HEK293T (cell line): ENCODE measurements around the gene PCSK2.

Source experiments
- CTCF ChIA-PET: fragments of 350-600 bp; formaldehyde crosslinking; extraction: SDS; loops from one replicate; lab custom pipeline; 2021; ENCODE audit warnings: antibody characterized with exemption, inconsistent platforms; lab: Yijun Ruan, JAX
- POLR2A ChIA-PET: fragments of 350-600 bp; formaldehyde crosslinking; extraction: SDS; loops from one replicate; lab custom pipeline; 2020; ENCODE audit warnings: antibody characterized with exemption, inconsistent platforms; lab: Yijun Ruan, JAX
- DNase-seq: peaks from one replicate; pipeline ENCODE4 v3.0.0; 2012; ENCODE audit warnings: mixed read lengths; ENCODE audit errors: extremely low spot score
- ARNT ChIP-seq: fragments of 450-650 bp; IDR thresholded peaks from 2 replicates; pipeline ENCODE4 v1.6.1; 2017; ENCODE audit warnings: mild to moderate bottlenecking
- BHLHE40 ChIP-seq: fragments of 450-650 bp; IDR thresholded peaks from 2 replicates; pipeline ENCODE4 v1.6.1; 2016; ENCODE audit warnings: mild to moderate bottlenecking, moderate library complexity, borderline replicate concordance
- CTBP1 ChIP-seq: fragments of 450-650 bp; IDR thresholded peaks from 2 replicates; pipeline ENCODE4 v1.6.1; 2016; ENCODE audit warnings: borderline replicate concordance
- ELF4 ChIP-seq: fragments of 450-650 bp; IDR thresholded peaks from 2 replicates; pipeline ENCODE4 v1.6.1; 2017; ENCODE audit warnings: antibody characterized with exemption
- FOXA1 ChIP-seq: fragments of 450-650 bp; IDR thresholded peaks from 2 replicates; pipeline ENCODE4 v1.6.1; 2016; ENCODE audit warnings: mild to moderate bottlenecking
- FOXK2 ChIP-seq: fragments of 450-650 bp; IDR thresholded peaks from 2 replicates; pipeline ENCODE4 v1.6.1; 2016; ENCODE audit warnings: mild to moderate bottlenecking
- FOXM1 ChIP-seq: fragments of 450-650 bp; IDR thresholded peaks from 2 replicates; pipeline ENCODE4 v1.6.1; 2017; ENCODE audit warnings: mild to moderate bottlenecking, borderline replicate concordance
- HDGF ChIP-seq: fragments of 450-650 bp; IDR thresholded peaks from 2 replicates; pipeline ENCODE4 v1.6.1; 2017; ENCODE audit warnings: antibody characterized with exemption, borderline replicate concordance
- L3MBTL2 ChIP-seq: fragments of 450-650 bp; conservative IDR thresholded peaks from 2 replicates; pipeline ENCODE4 v1.6.1; 2016; ENCODE audit warnings: mild to moderate bottlenecking
- LEF1 ChIP-seq: fragments of 450-650 bp; IDR thresholded peaks from 2 replicates; pipeline ENCODE4 v1.6.1; 2017; ENCODE audit warnings: mild to moderate bottlenecking, borderline replicate concordance
- NFRKB ChIP-seq: fragments of 450-650 bp; IDR thresholded peaks from 2 replicates; pipeline ENCODE4 v1.6.1; 2016; ENCODE audit warnings: mild to moderate bottlenecking, moderate library complexity
- PKNOX1 ChIP-seq: fragments of 450-650 bp; IDR thresholded peaks from 2 replicates; pipeline ENCODE4 v1.6.1; 2016
- SP1 ChIP-seq: fragments of 450-650 bp; IDR thresholded peaks from 2 replicates; pipeline ENCODE4 v1.6.1; 2017
- SUZ12 ChIP-seq: fragments of 450-650 bp; IDR thresholded peaks from 2 replicates; pipeline ENCODE4 v1.6.1; 2016; ENCODE audit warnings: mild to moderate bottlenecking
- TARDBP ChIP-seq: fragments of 450-650 bp; IDR thresholded peaks from 2 replicates; pipeline ENCODE4 v1.6.1; 2016
- ZNF384 ChIP-seq: fragments of 450-650 bp; IDR thresholded peaks from 2 replicates; pipeline ENCODE4 v1.6.1; 2016

Gene PCSK2

GRCh38 chr20:17236766-17237165 is 9.9 kb downstream of the PCSK2 start:
- ChIA-PET POLR2A (no interaction called here), CTCF (no interaction called here)
- DNase-seq: no peak
- no peak for TF ChIP-seq NFRKB
- TF ChIP-seq CTBP1: no peak
- TF ChIP-seq SUZ12: no peak
- TF ChIP-seq ELF4: no peak
- no peak for TF ChIP-seq BHLHE40
- no peak for TF ChIP-seq FOXM1
- TF ChIP-seq L3MBTL2: no peak
- TF ChIP-seq ARNT: no peak
- TF ChIP-seq PKNOX1: no peak
- TF ChIP-seq FOXA1: no peak

GRCh38 chr20:17248224-17248623 is 21.4 kb downstream of the PCSK2 start:
- no peak for DNase-seq
- POLR2A ChIA-PET: no interaction called here
- CTCF ChIA-PET: no interaction called here
- no peak for TF ChIP-seq FOXK2
- TF ChIP-seq ZNF384: no peak
- no peak for TF ChIP-seq ARNT
- no peak for TF ChIP-seq LEF1
- no peak for TF ChIP-seq BHLHE40
- TF ChIP-seq TARDBP: no peak
- TF ChIP-seq FOXA1: no peak
- no peak for TF ChIP-seq NFRKB

DNA sequence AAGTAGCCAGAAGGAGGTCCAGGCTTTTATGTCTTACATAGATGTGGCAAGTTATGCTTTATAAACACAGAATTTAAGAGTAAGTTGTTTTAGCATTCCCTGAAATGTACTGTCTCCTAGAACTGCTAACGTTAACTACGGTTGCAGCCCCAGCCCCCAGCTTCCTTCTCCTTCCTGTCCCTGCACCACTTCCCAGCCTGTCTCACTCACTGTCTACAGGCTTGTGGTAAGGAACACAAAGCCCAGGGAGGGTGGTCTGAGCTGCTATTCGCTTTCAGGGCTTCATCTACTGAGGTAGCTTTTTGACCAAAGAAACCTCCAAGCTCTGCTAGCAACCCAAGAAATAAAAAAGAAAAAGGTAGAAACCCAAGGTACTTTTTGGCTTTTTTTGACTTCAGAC is 35.9 kb downstream of the PCSK2 start:
- TF ChIP-seq ELF4 (no peak), ZNF384 (no peak), BHLHE40 (no peak), FOXK2 (no peak), FOXA1 (no peak), TARDBP (no peak), FOXM1 (no peak), HDGF (no peak), CTBP1 (no peak), NFRKB (no peak)
- ChIA-PET CTCF (interaction anchor here (0.6 kb wide), 2 partner anchors 98 to 211 kb away, joined by 3 to 4 read pairs; no protein-coding TSS in a partner anchor), POLR2A (no interaction called here)
- DNase-seq: no peak

DNA sequence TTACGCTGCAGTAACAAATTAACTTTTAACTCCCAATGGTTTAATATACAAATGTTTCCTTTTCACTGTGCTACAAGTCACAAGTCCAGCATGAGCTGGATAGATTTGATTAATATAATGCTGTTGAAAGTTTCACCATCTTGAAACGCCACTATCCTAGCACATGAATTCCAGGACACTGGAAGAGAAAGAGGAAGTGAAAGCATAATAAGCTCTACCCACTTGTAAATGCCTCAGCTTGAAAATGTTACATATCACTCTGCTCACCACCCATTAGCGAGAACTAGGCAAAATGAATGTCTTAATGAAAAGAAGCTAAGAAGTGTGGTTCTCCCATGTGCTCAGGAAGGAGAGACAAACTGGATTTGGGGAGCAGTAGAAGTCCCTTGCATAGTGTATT is 46.9 kb downstream of the PCSK2 start:
- CTCF ChIA-PET: interaction anchor here (1.0 kb wide), 1 partner anchor 8 kb away, joined by 3 read pairs; no protein-coding TSS in a partner anchor
- POLR2A ChIA-PET: no interaction called here
- DNase-seq: no peak
- TF ChIP-seq HDGF (no peak), FOXK2 (no peak), SUZ12 (no peak), LEF1 (no peak), TARDBP (no peak), FOXA1 (no peak), ARNT (no peak), FOXM1 (no peak), PKNOX1 (no peak), ZNF384 (no peak), ELF4 (no peak)

- no peak for DNase-seq
- ChIA-PET CTCF (no interaction called here), POLR2A (no interaction called here)
- no peak for TF ChIP-seq L3MBTL2
- TF ChIP-seq TARDBP: no peak
These were observed 49.3 kb downstream of the PCSK2 start for GRCh38 chr20:17276101-17276500.

- CTCF ChIA-PET: interaction anchor here (1.3 kb wide), 1 partner anchor 8 kb away, joined by 3 read pairs; no protein-coding TSS in a partner anchor
- peak; percentile 20 for DNase-seq
These were observed 54.6 kb downstream of the PCSK2 start for GRCh38 chr20:17281478-17281877.

GRCh38 chr20:17282501-17282900 is 55.7 kb downstream of the PCSK2 start:
- POLR2A ChIA-PET: interaction anchor here (0.6 kb wide), 1 partner anchor 136 kb away, joined by 4 read pairs; no protein-coding TSS in a partner anchor
- TF ChIP-seq FOXA1 (no peak), FOXM1 (no peak), ZNF384 (no peak), NFRKB (no peak), L3MBTL2 (no peak), ELF4 (no peak), BHLHE40 (no peak), PKNOX1 (no peak), CTBP1 (no peak), TARDBP (no peak), SUZ12 (no peak), HDGF (no peak), ARNT (no peak), FOXK2 (no peak), LEF1 (no peak), SP1 (no peak)
- CTCF ChIA-PET: interaction anchor here (0.7 to 1.3 kb wide), 2 partner anchors 9 to 49 kb away, joined by 3 read pairs; no protein-coding TSS in a partner anchor
- DNase-seq: no peak

More at GRCh38 chr20:17281478-17281877, 54.6 kb downstream of the PCSK2 start:
- TF ChIP-seq HDGF: no peak
- no peak for TF ChIP-seq PKNOX1
- TF ChIP-seq NFRKB: no peak
- POLR2A ChIA-PET: no interaction called here
